NOMO-1 (cell line): ENCODE data around the gene PANX2.
"Not testable (repeated sequence)": the region's sequence is repeated elsewhere in the genome, so short reads cannot be mapped to it uniquely, and the experiment has no call there.

Experiments used
- DNase-seq, 2 experiments: peaks; one replicate each; lab custom pipeline; 2025; ENCODE audit not compliant: unreplicated experiment in 2 of 2; lab: John Stamatoyannopoulos, UW

Gene PANX2

DNA sequence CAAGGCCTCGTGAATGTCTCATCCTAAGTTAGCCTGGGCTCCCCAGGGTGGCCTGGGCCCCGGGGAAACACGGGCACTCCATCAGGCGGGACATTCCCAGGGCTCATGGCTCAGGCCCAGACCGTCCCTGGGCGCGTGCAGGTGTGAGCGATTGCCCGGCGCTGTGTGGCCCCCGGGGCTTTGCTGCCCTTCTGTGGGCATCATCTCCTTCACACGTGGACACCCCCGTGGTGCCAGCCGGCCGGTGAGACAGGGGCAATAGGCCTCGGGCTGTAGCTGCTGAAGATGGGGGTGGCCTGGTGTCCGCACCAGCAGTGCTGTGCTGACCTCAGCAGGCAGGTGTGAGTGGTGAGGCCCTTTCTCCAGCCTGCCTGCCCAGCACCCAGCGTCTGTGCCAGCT lies 25.7 kb downstream of the PANX2 start:
- no peak for DNase-seq

DNA sequence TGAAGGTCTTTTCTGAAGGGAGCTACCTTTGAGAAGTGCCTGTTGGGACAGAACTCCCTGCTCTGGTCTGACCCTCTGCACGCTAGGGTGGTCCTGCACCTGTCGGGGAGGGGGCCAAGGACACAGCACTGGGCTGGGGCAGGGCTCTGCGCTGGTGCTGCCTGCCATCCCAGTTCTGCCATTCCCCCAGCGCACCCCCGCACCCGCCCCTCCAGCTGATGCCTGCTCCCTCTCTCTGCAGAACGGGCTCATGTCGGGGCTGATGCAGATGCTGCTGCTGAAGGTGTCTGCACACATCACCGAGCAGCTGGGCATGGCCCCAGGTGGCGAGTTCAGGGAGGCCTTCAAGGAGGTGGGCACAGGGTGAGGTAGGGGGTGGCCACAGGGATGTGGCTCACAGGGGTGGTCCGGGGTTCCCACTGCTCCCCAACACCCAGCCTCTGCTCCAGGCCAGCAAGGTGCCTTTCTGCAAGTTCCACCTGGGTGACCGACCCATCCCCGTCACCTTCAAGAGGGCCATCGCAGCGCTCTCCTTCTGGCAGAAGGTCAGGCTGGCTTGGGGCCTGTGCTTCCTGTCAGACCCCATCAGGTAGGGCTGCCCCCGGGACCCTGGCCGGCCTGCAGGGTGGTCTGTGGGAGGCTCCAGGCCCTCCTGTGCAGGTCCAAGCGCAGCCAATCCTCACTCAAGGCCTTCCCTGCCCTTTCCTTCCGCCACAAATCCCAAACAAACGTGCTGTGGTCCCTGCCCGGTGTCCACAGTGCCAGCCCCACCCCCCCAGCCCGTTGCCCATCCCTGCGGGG lies 26.7 kb downstream of the PANX2 start:
- no peak for DNase-seq

DNA sequence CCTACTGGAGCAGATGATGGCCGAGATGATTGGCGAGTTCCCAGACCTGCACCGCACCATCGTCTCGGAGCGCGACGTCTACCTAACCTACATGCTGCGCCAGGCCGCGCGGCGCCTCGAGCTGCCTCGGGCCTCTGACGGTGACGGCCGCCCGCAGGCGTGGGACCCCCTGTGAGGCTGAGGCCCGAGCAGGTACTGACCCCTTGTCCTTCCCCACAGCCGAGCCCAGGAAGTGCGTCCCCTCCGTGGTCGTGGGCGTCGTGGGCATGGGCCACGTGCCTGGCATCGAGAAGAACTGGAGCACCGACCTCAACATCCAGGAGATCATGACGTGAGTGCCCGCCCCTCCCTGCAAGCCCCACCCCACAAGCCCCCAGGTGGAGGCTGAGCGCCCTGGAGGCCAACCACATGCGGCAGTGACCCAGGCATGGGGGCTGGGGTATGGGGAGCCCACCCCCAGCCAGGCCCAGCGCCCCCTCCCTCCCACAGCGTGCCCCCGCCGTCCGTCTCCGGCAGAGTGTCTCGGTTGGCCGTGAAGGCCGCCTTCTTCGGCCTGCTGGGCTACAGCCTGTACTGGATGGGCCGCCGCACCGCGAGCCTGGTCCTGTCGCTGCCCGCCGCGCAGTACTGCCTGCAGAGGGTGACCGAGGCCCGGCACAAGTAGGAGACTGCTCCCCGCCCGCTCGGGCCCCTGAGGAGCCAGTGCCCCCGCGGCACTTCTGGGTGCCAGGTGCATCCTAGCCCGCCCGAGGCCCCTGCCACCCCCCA lies 27.5 kb downstream of the PANX2 start:
- no peak for DNase-seq

DNA sequence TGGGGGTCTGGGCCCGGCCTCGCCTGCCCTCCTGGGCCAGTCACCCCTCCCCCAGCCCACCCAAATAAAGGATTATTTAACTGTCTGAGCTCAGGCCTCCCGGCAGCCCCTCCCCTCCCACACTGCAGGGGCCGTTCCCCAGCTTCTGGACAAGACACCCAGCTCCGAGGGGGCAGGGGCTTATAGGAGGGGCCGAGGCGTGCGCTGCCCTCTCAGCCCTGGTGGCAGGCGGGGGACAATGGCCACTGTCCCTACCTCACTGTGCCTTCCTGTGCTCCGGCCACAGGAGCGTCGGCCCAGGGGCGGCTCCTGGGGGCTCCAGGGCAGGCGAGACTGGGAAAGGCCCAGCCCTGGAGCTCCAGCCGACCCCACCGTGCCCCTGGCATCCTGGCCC lies 28.1 kb downstream of the PANX2 start:
- DNase-seq, result no peak

DNA sequence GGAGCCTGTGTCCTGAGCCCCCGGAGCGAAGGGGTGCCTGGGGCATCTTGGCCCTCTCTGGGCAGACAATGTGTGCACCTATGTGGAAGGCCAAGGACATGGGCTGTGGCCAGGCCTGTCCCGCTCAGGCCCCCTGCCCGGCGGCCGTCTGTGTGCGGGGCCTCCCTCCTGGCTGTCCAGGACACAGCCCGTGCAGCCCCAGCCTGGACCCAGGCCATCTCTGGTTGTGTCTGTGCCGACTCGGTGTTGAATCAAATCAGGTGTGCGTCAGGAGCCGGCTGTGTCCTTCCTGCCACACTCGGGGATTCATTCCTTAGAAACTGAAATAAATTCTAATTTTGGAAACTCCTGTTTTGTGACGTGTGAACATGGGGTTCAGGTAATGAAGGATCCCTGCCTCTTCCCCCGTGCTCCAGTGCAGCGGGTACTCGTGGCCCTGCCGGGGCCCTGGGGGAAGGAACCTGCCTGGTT lies 28.8 kb downstream of the PANX2 start:
- DNase-seq, result no peak

DNA sequence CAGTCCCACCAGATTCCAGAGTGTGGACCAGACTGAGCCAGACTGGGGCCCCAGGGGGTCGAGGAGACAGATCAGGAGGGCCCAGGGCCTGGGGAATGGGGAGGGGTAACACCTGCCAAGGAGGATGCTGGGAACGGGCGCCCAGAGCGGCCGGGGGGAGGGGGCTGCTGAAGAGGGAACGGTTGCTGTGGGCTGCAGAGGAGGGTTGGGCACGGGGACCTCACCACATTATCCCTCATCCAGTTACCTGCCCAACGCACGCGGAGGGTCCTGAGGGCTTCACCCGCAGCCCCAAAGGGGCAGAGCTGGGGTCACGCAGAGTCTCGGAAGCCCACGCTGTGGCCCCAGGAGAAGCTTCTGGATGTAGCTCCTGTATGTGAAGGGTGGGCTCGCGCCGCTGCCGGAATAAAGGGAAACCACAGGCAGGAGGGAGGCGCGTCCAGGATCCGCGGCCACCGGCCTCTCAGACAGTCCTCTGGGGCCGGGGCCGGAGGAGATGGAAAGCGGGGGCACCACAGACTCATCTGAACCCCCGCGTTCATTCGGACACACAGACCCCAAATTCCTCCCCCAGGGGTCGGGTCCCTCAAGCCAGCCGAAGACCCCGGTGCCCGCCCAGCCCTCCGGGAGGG lies 29.4 kb downstream of the PANX2 start:
- DNase-seq, result peak in 1 of 2 experiments; percentile 10

DNA sequence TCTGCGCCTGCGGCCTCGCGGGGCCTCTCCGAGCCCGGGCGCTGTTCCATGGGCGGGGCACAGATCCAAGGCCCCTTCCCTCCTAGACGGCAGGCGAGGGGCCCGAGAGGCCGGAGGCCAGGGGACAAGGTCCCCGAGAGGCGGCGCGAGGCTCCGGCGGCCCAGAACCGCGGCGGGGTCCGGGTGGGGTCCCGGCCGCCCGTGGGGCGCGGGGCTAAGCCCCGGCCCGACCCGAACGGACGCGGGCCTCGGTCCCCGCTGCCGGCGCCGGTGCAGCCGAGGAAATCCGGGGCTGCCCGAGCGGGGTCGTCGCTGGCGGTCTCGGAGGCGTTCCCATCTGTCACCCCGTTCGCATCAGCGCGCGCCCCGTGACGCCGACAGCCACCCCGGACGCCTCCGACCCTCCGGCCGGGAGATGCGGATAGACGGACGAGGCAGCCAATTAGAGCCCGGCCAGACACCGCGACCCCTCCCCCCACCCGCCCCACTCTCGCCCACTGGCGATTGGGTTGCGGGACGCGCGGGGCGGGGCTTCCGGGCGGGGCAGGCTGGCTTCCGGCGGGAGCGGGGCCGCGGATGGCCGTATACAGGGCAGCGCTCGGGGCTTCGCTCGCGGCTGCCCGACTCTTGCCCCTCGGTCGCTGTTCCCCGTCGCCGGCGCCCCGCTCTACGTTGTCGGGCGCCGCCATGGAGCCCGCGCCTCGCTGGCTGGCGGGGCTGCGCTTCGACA lies 30.1 kb downstream of the PANX2 start, which contains the start of gene SELENOO:
Gene SELENOO, plus strand, starts transcription at position 551 of the 730 bp plus-strand sequence. Its CDS starts 26 bp downstream, at position 577.
- peak; percentile 77 to 84 for DNase-seq

DNA sequence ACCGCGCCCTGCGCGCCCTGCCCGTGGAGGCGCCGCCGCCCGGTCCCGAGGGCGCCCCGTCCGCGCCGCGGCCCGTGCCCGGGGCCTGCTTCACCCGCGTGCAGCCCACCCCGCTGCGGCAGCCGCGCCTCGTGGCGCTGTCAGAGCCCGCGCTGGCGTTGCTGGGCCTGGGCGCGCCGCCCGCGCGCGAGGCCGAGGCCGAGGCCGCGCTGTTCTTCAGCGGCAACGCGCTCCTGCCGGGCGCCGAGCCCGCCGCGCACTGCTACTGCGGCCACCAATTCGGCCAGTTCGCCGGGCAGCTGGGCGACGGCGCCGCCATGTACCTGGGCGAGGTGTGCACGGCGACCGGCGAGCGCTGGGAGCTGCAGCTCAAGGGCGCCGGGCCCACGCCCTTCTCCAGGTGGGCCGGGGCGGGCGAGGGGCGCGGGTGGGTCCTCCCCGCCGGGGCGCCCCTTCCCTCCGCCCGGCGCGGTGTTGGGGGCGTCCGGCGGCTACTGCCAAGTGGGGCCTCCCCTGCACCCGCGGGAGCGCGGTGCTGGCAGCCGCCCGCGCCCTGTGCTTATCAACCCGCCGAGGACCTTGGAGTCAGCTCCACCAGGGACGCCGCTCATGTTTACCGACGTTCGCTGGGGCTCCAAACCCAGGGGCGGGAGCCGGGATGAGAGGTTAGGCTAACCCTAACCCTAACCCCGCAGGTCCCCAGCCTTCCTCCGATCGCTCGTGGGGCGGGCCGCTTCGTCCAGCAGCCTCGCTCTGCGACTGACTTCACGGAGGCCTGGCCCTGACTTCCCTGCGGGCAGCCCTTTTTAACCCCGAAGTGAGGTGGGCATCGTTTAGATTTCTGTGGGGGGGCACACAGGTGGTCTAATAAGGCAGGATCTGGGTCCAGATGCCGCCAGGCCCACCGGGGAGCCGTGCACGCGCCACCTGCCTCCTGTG lies 30.9 kb downstream of the PANX2 start:
- DNase-seq, result no peak

DNA sequence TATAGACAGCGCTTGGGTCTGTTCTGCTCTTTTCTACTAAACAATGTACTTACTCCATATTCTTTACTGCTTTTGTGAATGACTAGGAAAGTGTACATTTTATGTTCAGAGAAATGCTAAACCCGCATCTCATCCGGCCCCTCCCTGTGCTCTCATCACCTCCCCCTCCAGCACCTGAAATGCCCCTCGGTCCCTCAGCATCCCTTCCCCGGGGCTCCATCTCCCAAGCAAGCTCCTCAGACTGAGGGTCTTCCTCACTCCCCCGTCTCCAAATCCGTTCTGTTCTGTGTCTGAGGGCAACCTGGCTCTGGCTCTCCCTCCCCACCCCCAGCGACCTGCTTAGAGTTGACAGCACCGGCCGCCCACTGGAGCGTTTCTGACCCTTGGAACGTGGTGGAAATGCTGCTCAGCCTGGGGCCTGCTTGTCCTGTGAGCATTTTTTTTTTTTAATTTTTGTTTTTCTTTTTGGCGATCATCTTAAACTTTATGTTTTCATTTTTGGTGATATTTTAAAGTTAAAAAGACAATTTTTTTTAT lies 31.7 kb downstream of the PANX2 start:
- no peak for DNase-seq

DNA sequence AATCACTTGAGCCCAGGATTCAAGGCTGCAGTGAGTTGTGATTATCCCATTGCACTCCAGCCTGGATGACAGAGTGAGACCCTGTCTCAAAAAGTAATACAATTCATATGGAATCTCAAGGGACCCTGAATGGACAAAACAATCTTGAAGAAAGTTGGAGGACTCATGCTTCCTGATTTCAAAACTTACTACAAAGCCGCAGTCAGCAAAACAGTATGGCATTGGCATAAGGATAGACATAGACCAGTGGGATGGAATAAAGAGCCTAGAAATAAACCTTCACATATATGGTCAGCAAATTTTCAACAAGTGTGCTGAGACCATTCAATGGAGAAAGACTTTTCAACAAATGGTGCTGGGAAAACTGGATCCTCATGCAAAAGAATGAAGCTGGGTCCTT lies 32.8 kb downstream of the PANX2 start:
- no peak for DNase-seq

DNA sequence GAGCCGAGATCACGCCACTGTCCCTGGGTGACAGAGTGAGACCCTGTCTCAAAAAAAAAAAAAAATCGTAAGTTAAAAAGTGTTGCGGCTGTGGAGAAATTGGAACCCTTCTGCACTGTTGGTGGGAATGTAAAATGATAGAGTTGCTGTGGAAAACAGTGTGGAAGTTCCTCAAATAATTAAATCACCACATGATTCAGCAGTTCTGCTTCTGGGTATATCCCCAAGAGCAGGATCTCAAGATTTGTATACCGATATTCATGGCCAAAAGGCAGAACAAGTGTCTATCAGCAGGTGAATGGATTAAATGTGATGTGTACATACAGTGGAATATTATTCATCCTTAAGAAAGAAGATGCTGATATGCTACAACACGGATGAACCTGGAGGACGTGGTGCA lies 34.0 kb downstream of the PANX2 start:
- DNase-seq, result peak in 1 of 2 experiments; percentile 18

DNA sequence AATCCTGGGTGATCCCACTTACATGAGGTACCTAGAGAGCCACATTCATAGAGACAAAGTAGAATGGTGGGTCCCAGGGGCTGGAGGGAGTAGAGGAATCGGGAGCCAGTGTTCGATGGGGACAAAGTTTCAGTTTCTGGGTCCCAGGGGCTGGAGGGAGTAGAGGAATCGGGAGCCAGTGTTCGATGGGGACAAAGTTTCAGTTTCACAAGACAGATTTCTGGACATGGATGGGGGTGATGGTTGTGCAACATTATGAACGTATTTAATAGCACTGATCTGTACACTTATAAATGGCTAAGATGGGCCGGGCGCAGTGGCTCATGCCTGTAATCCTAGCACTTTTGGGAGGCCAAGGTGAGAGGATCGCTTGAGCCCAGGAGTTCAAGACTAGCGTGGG lies 34.5 kb downstream of the PANX2 start:
- not testable (repeated sequence) for DNase-seq

DNA sequence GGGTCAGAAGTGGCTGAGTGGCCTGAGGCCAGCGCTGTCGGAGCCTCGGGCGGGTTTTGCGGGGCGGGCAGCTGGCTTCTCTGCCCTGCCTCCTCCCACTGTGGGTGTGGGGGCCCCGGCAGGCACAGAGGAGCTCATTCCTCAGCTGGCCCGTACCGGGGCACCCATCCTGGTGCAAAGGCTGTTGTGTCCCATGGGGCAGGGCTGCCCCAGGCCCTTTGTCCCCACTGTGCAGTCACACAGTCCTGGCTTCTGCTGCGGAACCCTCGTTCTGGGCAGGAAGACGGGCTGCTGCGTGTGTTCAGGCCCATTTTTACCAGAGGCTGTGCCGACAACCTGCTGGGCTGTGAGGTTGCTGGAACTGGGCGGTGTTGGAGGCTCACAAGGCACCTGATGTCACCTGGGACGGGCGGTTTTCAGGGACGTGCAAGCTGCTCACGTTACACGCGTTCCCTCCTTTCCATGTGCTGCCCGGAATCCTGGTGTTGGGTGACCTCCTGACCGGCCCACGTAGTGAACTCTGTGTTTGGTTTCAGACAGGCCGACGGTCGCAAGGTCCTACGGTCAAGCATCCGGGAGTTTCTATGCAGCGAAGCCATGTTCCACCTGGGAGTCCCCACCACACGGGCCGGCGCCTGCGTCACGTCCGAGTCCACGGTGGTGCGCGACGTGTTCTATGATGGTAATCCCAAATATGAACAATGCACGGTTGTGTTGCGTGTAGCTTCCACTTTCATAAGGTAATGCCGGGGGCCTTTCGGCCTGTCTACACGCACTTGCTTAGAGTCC lies 35.4 kb downstream of the PANX2 start:
- DNase-seq, result no peak

DNA sequence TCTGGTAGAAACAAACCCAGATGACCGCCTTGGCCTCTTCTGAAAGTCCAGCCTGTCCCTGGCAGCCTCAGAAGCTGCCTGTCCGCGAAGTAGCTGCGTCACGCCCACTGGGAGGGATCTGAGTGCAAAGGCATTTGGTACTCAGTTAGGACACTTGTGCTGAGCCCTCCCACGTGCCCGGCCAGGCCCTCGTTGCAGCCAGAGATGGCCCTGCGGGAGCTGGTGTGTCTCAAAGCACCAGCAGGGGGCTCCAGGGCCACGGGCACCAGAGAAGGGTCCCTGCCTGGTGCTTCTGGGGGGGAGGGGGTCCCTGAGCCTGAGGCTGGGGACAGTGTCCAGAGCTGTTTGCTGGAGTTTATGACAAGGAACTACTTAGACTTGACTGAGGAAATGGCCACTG lies 36.1 kb downstream of the PANX2 start:
- no peak for DNase-seq

DNA sequence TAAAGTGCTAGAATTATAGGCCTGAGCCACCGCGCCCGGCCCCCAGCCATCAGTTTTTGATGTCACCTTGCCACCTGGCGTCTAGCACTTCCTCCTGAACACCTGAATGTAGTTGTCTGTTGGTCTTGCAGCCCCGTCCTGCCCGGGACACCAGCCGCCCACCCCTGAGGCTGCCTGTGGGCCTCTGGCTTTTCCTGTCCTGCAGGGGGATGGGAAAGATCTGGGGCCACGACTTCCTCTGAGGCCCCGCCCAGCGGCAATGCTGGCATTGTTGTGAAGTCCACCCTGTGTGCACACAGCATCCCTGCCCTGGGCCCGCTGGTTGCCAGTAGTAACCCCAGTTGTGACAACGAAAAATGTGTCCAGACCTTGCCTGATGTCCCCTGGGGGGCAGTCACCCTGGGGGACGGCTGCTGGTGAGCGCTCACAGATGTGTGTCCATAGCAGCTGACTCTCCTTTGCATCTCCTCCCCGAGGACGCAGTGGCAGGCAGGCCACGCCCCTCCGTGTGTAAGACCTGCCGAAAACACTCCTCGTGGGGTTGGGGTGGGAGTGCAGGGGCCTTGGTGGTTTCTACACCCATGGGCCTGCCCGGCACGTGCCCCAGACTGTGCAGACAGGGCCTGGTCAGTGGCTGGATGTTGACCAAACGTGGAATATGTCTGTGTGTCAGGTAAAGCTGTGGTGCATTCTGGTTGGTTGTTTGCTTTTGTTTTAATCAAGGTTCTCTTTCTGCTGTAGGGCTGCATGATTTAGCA lies 37.0 kb downstream of the PANX2 start:
- DNase-seq, result no peak

DNA sequence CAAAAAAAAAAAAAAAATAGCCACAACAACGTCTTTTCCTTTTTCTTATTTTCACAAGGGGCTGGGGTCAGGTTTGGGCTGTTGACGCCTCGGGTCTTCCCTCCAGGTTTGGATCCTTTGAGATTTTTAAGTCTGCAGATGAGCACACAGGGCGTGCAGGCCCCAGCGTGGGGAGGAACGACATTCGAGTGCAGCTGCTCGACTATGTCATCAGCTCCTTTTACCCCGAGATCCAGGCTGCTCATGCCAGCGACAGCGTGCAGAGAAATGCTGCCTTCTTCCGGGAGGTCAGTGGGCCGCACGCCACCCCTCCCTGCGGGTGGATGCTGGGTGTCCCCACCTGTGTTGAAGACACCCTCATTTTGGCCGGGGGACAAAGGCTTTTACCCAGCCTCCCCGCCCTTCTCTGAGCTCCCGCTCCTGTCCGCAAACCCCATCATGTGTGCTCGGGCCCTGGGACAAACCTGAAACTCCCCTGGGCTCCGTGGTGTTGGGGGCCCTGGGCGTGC lies 38.0 kb downstream of the PANX2 start:
- DNase-seq, result no peak

DNA sequence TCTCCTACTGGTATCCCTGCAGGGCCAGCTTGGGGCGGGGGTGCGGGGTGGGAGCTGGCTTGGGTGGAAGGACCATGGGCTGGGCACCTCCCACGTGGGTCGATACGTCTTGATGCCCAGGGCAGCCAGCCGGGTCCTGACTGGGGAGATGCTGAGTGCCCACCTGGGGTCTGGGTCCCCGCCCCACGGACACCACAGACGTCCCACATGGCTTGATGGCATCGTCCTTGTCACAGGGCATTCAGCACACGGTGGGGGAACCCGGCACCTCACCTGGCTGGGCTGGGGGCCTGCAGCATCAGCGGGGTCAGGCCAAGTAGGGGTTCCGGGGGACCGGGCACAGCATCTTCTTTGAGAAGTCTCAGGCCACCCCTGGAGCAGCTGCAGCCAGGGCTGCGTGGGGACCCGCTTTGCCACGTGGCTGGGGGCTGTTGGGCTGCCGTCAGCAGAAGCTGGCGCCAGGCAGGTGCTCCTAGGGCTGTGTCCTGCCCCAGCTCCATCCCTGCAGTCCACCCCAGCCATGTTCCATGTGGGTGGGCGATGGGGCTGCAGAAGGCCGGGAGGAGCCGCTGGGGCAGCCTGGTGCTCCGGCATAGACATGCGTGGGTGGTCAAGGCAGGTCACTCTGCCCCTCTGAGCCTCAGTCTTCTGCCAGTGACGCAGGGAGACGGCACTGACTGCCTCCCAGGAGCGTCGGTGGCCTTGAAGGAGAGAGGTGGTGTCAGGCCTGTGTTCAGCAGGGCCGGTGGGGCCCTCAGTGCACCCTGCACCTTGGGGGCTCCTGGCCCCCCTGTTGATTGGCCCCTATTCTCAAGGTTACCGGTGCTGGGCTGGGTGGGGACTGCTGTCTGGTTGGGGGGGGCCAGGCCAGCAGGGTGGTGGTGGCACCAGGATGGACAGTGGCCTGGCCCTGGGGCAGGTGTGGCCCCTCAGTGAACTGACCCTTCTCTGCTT lies 38.7 kb downstream of the PANX2 start:
- DNase-seq, result no peak
